GM23248 (cell line): ENCODE results near the gene TRIM28.

Source experiments
- EZH2 ChIP-seq: fragments of 200-600 bp; sonication (generic); IDR thresholded peaks from 2 replicates; pipeline ENCODE4 v1.6.1; 2018; ENCODE audit warnings: antibody characterized with exemption, mild to moderate bottlenecking; ENCODE audit not compliant: insufficient read depth, poor library complexity, severe bottlenecking
- EZH2phosphoT487 ChIP-seq: fragments of 200-600 bp; sonication (generic); IDR thresholded peaks from 2 replicates; pipeline ENCODE4 v1.6.1; 2018; ENCODE audit warnings: antibody characterized with exemption, moderate library complexity, mild to moderate bottlenecking, low read depth; ENCODE audit not compliant: insufficient read depth

DNA sequence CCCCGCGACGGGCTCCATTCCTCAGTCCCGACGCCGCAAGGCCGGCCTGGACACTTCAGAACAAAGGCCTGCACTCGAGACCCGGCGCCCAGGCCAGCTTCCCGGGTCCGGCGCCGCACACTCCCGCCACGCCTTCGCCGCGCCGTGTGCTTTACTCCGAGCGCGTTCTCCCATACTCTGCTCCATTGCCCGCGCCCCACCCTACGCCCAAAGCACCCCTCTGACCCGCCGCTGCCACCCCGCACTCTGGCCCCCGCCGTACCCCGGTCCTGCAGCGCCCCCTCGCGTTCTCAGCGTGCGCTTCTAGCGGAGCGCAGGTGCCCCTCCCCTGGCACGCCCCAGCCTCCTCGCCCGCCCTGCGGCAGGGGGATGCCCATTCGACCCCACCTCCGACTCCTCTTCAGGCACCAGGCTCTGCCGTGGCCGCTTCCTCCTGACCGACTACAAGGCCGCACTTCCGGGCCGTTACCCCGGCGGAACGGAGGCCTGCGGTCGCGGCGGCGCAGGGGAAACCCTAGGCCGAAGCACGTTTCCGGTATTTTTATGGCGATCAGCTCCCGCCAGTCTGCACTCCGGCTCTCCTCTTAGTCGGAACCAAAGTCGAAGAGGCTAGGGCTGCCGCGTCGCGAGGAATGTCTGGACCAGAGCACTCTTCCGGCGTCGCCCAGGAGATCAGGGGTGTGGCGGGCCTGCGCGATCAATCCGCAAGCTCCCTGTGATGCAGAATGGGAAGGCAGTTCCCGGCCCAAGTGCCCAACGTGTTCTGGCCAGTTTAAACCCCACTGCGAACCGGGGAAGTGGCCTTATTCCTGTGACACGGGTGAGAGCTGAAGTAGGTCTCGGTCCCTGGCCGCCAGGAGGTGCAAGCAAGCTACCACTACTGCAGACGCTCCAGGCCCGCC, 24.3 kb upstream of the TRIM28 start, which contains the start of gene ZBTB45:
- no peak for TF ChIP-seq EZH2phosphoT487
- no peak for TF ChIP-seq EZH2
